Measurements from ENCODE around the gene STPG2. TPM values are rescaled to one million over a fixed set of nuclear protein-coding genes. Genes with fewer than 3 reads are reported as not detected.

STPG2 gene
- total RNA-seq, 1 donor from 2014 or later, result 0.99 TPM

DNA sequence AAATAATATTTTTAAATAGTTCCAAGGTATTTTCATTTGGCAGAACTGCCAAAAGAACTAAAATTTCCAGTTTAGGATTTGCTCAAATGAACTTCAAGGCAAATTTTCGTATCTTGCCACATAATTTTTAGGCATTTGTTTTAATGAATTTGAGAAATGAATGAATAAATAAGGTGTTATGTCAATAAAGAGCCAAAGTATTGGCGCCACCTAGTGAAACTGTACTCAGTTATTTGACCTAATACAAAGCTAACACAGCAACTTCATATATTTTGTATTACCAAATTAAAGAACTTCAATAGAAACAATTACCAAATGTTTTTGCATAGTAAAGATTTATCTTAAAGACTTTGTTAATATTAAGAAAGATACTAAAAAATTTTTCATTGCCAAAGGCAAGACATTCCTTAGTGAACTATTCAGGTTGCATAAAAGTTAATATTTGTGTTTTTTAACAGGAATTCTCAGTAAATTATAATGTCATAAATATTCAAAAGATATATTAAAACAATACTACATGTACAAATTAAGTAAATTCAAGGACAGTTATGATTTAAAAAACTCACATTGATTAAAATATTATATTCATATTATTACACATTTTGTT lies 50.3 kb downstream of the STPG2 start:
- no peaks in the 10 kb centered on the region for H3K79me2 ChIP-seq (ENCODE audit: low read depth)

DNA sequence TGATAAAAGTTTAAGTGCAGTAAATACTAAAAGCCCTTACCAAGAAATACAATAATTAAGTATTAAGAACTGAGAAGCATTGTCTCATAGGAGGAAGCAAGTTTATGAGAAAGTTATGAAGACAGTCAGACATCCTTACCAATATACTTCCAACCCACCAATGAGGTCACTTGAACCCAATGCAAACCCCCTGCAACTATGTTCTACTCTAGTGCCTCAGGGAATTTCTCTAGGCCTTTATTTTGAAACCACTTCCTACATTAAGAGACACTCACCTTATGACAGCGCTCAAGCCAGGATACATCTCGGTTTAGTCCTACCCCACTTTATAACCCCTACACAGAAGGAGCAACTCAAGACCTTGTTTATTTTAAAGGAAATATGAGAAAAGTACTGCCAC lies 61.3 kb downstream of the STPG2 start:
- no peaks in the 10 kb centered on the region for H4K20me1 ChIP-seq (ENCODE audit: low read depth)
- H3F3A ChIP-seq (ENCODE audit: low read depth), result no peaks in the 10 kb centered on the region
- H3K4me3 ChIP-seq, result no peak overlapping the region
- no peaks in the 10 kb centered on the region for H3K79me2 ChIP-seq (ENCODE audit: low read depth)
- no peaks in the 10 kb centered on the region for H3K27me3 ChIP-seq
- TF ChIP-seq EZH2phosphoT487 (IDR thresholded peaks at IDR 0.05) (no peak), EZH2 (IDR thresholded peaks at IDR 0.05) (no peak)
- TF ChIP-seq, protein P1, sequence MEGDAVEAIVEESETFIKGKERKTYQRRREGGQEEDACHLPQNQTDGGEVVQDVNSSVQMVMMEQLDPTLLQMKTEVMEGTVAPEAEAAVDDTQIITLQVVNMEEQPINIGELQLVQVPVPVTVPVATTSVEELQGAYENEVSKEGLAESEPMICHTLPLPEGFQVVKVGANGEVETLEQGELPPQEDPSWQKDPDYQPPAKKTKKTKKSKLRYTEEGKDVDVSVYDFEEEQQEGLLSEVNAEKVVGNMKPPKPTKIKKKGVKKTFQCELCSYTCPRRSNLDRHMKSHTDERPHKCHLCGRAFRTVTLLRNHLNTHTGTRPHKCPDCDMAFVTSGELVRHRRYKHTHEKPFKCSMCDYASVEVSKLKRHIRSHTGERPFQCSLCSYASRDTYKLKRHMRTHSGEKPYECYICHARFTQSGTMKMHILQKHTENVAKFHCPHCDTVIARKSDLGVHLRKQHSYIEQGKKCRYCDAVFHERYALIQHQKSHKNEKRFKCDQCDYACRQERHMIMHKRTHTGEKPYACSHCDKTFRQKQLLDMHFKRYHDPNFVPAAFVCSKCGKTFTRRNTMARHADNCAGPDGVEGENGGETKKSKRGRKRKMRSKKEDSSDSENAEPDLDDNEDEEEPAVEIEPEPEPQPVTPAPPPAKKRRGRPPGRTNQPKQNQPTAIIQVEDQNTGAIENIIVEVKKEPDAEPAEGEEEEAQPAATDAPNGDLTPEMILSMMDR (IDR thresholded peaks at IDR 0.05), result no peak
- Mint-ChIP-seq H3K27ac (no peak overlapping the region), H3K4me1 (no peaks in the 10 kb centered on the region), H3K36me3 (no peaks in the 10 kb centered on the region), H3K4me3 (no peak overlapping the region), H3K27me3 (ENCODE audit: insufficient read depth, low read depth) (no peaks in the 10 kb centered on the region), H3K9me3 (peaks cover 2% of the 10 kb centered on the region)
- H3K4me2 ChIP-seq, result no peak overlapping the region
- no peak for DNase-seq (ENCODE audit: low spot score)
- H3K27ac ChIP-seq, result no peak overlapping the region
- H3K36me3 ChIP-seq, result no peaks in the 10 kb centered on the region
- H3K4me1 ChIP-seq, result no peaks in the 10 kb centered on the region
- H3K9ac ChIP-seq, result no peak overlapping the region
- no peaks in the 10 kb centered on the region for H3K9me3 ChIP-seq (ENCODE audit: low read depth)
- no peak overlapping the region for H2AFZ ChIP-seq (replicated peaks)

More for the DNA sequence above, 50.3 kb downstream of the STPG2 start:
- no peaks in the 10 kb centered on the region for H3K27me3 ChIP-seq
- no peak overlapping the region for H3K4me3 Mint-ChIP-seq
- no peak overlapping the region for H3K27ac ChIP-seq
- H3K9me3 ChIP-seq (ENCODE audit: low read depth), result no peaks in the 10 kb centered on the region
- no peak overlapping the region for H3K4me3 ChIP-seq
- no peak overlapping the region for H3K4me2 ChIP-seq
- no peaks in the 10 kb centered on the region for H3K36me3 ChIP-seq
- no peaks in the 10 kb centered on the region for H3K27me3 Mint-ChIP-seq (ENCODE audit: insufficient read depth, low read depth)
- no peaks in the 10 kb centered on the region for H3F3A ChIP-seq (ENCODE audit: low read depth)
- no peak overlapping the region for H3K27ac Mint-ChIP-seq
- H3K4me1 Mint-ChIP-seq, result no peaks in the 10 kb centered on the region
- no peak overlapping the region for H2AFZ ChIP-seq (replicated peaks)
- TF ChIP-seq EZH2phosphoT487 (IDR thresholded peaks at IDR 0.05), result no peak
- TF ChIP-seq, protein P1 (IDR thresholded peaks at IDR 0.05), result peak; percentile 75
- H4K20me1 ChIP-seq (ENCODE audit: low read depth), result no peaks in the 10 kb centered on the region
- peaks cover 2% of the 10 kb centered on the region for H3K9me3 Mint-ChIP-seq
- DNase-seq (ENCODE audit: low spot score), result peak; percentile 35
- H3K9ac ChIP-seq, result no peak overlapping the region
- no peaks in the 10 kb centered on the region for H3K36me3 Mint-ChIP-seq
- H3K4me1 ChIP-seq, result no peaks in the 10 kb centered on the region

DNA sequence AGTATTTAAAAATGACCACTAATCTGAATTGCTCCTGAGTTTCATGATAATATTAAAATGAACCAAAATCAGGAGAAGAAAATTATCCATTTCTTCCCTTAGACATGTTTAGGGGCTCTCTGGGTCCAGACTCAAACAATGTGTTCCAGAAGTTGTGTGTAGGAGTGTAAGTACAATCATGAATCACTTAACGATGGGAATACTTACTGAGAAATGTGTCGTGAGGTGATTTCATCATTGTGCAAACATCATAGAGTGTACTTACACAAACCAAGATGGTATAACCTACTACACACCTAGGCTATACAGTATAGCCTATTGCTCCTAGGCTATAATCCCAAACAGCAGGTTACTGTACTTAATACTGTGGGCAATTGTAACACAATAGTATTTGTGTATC lies 74.8 kb downstream of the STPG2 start:
- Histone ChIP-seq H3K4me2 (no peak overlapping the region), H4K20me1 (ENCODE audit: low read depth) (no peaks in the 10 kb centered on the region), H3K9ac (no peak overlapping the region), H3K27ac (no peak overlapping the region), H3K9me3 (ENCODE audit: low read depth) (no peaks in the 10 kb centered on the region), H3K79me2 (ENCODE audit: low read depth) (no peaks in the 10 kb centered on the region), H2AFZ (replicated peaks) (no peak overlapping the region), H3K4me3 (no peak overlapping the region), H3F3A (ENCODE audit: low read depth) (no peaks in the 10 kb centered on the region), H3K36me3 (no peaks in the 10 kb centered on the region), H3K27me3 (no peaks in the 10 kb centered on the region), H3K4me1 (no peaks in the 10 kb centered on the region)
- H3K9me3 Mint-ChIP-seq, result peaks cover 13% of the 10 kb centered on the region
- H3K27me3 Mint-ChIP-seq (ENCODE audit: insufficient read depth, low read depth), result no peaks in the 10 kb centered on the region
- H3K4me3 Mint-ChIP-seq, result no peak overlapping the region
- no peak overlapping the region for H3K27ac Mint-ChIP-seq
- no peaks in the 10 kb centered on the region for H3K4me1 Mint-ChIP-seq
- H3K36me3 Mint-ChIP-seq, result no peaks in the 10 kb centered on the region
- no peak for DNase-seq (ENCODE audit: low spot score)
- TF ChIP-seq, protein P1 (IDR thresholded peaks at IDR 0.05), result no peak
- no peak for TF ChIP-seq EZH2phosphoT487 (IDR thresholded peaks at IDR 0.05)
- TF ChIP-seq EZH2 (IDR thresholded peaks at IDR 0.05), result no peak
